Occipital lobe (tissue), 2 donors: Measurements from ENCODE around the gene SOBP. TPM values are rescaled to one million over a fixed set of nuclear protein-coding genes. Genes with fewer than 3 reads are reported as not detected.

Experiments
- DNase-seq: peaks from one replicate; lab custom pipeline; 2025; lab: John Stamatoyannopoulos, UW
- total RNA-seq: library from RNA; depleted of rRNA; stranded (reverse); fragments of >200 nt; gene quantifications from one replicate; pipeline ENCODE4 v1.2.3, GENCODE V29; 2014

SOBP gene
- total RNA-seq, 1 donor from 2014 or later: 56.9 TPM

DNA sequence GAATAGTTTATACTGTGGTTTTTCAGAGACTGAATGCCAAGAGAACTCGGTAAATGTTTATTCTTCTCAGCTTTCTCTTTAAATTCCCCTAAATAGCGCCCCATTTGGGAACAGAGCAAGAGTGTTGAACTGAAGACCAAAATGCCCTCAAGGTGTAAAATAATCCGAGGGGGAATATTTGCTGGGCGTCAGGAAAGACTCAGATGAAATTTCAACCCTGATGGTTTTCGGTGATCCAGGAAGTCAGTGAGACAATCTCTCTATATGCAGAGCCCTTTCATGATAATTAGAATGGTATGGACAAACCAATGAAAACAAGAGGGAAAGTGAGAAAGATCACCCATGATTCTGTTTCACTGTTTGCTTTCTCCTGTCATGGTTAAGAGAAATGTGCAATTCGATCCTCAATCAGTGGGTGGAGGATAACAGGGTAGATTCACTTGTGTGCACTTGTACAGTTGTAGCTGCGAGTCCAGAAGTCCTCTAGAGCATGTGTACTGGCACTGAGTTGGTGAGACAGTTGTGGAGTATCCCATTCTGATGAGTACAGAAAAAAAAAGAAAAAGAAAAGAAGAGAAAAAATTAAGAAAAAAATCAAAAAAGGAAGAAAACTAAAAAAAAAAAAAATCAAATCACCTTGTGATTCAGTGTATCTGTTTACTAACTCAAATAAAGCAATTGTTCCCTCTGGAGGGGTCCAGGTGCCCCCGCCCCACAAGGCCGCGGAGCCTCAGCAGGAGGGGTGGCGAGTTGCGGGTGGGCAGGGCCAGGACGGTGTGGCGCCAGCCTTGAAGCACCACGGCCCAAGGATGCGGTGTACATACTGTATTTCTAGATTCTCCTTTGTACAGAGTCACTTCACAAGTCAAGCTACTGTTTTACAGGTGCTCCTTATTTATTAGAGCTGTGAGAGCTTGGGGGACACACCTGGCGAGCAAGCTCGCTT lies 169.3 kb downstream of the SOBP start:
- DNase-seq: no peak

DNA sequence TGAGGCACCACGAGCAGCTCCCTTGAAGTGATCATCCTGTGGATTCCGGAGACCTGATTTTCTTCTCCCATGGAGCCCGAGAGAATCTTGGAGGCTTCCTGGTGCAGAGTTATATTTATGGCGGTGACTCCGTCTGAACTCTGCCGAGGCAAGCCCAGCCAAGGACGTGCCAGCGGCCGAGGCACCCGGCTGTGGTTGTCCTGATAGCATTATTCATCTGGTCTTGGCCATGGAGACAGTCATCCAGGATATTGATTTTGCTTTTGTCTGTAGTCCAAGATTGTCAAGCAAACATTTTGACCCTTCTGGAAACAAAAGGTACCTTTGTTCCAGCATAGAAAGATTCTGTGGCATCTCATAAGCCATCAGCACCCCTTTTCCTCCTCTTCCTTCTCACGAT lies 170.9 kb downstream of the SOBP start:
- no peak for DNase-seq

DNA sequence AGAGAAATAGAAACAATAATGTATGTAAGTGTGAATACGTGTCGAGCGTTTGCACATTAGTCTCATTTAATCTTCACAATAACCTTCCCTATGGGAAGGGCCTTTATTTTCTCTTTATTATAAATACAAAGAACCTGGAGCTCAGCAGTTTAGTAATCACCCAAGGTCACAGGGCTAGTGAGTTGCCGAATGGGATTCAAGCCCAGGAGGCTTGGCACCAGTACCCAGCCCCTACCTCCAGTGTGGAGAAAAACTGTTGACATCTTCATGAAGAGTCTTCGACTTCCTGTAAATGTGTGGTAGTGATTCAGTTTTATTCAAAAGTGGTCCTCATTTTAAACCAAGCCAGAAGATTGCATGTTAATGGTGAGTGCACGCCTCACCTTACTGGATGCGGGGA lies 171.4 kb downstream of the SOBP start:
- DNase-seq: no peak

DNA sequence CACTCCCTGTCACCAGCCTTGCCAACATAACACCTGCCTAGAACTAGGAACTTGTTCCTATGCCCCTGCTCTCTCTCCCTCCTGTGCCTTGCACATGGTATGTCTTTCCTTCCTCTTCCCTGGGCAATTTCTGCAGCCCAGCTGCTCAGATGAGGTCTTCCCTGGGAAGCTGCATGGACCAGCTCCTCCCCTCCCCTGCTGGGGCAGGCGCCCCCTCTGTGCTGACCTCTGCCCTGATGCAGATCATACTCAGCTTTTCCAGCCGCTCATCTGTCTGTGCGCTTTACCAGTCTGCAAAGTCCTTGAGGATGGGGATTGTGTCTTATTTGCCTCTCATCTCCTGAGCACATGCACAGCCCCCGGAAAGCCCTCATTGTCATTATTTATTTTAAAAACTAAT lies 172.4 kb downstream of the SOBP start:
- DNase-seq: no peak

DNA sequence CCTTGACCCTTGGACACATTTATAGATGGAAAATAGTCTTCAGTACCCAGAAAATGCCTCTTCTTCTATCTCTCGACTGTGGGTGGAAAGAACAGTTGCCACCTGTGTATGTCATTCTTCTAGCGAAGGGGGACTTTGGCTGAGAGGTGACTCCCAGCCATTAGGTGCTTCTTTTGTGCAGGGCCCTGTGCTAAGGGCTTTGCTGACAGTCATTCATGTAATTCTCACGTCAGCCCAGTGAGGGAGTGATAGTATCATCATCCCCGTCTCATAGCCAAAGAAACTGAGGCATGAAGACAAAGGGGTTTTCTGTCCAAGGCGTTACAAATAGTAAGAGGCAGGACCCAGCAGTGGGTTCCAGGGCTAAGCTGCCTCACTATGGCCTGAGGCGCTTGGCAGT lies 173.4 kb downstream of the SOBP start:
- DNase-seq: no peak

DNA sequence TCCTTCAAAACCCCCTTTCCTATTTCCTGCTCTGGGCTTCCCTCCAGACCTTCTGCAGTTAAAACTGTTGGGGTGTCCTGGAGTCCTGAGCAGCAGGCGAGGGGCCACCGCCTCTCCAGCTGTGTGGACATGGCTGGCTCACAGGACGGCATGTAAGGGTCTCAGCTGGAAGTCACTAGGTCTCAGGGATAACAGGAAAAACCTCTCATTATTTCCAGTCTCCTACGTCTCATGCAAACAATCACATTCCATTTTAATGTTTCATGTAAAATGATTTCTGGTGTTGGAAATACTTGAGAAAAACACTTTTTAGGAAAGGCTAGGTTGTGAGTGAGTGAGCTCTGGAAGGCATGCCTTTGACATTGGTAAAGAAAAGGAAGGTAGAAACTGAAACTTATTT lies 175.5 kb downstream of the SOBP start:
- no peak for DNase-seq

DNA sequence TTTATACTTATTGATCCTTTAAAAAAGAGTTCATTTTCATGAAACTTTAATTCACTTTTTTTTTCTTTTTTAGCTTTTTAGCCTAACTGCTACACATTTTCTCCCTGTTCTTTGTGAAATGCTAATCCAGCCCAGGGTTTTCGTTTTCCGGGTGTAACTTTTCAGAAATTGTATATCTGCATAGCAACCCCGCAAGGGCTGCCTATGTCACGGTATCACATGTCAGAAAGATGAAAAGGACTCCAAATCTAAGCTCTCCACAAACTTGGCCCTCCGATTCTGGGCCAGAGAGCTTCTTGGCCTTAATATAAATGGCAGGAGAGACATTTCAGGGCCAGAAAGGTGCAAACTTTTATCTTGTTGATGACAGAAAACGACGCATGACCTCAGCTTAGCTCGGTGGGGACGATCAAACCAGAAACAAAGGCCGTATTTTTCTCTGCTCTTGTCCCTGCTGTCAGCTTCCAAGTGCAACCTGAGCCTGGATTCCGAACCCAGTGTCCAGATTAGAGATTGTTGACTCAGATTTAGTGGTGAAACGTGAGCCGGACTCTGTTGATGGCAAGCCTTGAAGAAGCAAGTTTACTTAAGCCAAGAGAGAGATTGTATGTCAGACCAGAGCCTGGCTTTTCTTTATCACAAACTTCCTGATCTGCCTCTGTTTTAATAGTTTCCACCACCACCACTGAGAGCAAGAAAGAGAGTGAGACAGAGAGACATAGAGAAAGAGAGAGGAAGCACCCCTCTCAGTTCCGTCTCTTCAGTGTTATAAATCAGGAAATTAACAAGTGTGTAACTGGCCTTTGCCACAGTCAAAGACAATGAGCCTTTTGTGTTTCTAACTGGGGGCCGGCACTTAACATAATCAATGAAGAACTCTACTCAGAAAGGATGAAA lies 176.4 kb downstream of the SOBP start:
- DNase-seq: no peak

DNA sequence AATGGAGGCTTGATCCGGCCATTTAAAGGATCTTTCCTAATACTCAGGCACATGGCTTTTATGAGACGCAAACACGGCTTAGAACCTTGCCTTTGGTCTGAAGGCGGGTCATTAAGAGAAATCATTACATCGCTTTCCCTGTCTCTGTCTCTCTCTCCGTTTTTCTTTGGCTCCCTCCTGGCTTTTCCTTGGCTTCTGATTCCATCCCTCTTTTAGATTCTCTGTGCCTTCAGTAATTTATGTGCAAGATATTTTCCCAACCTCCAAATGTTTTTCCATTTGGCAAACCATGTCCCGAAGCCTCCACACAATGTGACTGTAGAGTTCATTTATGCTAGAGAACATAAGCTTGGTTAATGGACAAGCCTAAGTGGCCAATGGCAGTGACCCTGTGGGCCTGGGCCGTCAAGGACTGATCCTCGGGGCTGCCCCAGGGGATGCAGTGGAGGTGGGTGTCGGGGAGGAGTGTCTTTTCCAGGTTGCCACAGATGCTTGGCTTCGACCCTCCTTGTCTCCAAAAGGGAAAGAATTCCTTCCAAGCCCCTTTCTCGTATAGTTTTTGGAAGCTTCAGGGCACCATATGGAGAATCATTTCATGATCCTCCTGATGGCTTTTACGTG lies 177.2 kb downstream of the SOBP start:
- no peak for DNase-seq

DNA sequence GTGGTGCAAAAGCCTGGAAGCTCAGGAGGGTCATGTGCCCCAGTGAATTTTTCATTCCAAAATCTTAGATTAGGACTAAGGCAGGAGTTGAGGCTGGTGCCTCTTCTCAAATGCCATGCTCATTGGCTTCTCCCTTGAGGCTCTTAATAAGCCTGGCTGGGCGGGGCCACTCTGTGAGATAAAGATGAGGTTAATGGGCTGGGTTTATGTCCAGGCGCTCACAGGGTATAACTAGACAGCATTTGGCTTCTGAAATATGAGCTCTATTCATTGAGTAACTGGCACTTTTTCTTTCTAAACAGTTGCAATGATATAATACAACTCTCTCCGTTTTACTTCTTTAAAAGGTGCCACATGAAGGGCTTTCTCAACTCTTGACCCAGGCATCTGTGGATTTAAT lies 177.9 kb downstream of the SOBP start:
- no peak for DNase-seq

DNA sequence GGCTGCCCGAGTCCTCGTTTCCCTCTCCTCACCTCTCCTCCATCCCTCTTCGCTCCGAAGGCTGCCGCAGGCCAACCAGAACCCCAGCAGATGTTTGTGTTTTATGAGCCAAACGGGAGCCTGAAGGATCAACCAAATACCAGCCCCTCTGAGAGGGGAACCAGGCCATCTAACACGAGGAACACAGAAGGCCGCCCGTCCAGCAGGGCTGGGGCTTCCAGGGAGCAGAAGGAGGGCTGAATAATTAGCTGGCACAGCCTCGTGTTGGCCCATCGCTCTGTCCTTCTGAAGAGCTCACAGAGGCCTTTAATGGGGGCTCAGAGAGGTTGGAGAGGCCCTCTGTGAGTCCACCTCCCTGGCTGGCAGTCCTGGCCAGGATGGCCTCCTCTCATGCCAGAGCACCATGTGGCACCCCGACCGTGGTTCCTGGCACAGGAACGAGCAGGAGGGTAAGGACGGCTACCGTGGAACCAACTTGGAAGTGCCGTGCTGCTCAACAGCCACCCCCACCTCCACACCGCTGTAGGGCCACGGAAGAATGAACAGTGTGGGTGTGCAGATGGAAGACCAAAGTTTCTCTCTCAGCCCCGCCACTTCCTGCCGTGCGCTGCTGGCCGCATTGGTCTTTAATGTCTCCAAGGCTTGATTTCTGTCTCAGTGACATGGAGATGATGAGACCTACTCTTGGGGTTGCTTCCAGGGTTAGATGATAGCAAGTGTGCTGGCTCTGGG lies 179.0 kb downstream of the SOBP start:
- DNase-seq: no peak

DNA sequence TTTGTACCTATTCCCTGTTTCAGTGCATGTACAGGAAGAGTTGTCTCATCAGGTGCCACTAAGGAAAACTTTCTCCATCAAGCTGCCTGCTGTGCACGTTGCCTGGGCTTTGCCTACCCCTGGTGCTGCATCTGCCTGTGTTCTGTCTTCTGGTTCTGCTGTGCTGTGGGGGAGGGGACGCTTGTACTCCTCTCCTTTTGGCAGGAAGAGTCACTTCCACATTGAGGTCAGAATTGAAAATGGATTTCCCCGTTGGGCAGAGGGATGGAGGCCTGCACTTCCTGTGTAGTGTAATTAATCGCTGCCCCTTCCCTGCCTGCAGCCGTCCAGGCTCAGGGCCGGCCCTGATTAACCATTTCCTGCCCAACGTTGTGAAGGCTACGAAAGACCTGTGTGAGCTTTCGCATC lies 180.9 kb downstream of the SOBP start:
- no peak for DNase-seq

DNA sequence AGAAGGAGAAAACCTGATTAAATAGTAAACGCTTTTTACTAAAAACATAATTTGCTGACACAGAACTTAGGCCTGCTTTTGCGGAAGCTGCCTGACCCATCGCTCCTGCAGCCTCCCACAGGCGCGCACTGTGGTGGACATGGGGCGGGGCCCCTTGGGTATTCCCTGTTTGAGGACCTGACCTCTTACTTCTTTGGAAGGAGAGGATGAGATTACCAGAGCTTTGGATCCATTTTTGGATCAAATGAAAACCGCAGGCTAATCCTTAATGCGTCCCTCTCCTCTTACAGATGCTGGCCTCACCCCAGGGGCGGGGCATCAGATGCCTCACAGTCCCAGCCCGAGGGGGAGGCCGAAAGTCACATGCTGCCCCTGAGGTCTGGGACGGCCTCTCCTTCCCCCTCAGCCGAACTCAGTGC lies 183.2 kb downstream of the SOBP start:
- no peak for DNase-seq

DNA sequence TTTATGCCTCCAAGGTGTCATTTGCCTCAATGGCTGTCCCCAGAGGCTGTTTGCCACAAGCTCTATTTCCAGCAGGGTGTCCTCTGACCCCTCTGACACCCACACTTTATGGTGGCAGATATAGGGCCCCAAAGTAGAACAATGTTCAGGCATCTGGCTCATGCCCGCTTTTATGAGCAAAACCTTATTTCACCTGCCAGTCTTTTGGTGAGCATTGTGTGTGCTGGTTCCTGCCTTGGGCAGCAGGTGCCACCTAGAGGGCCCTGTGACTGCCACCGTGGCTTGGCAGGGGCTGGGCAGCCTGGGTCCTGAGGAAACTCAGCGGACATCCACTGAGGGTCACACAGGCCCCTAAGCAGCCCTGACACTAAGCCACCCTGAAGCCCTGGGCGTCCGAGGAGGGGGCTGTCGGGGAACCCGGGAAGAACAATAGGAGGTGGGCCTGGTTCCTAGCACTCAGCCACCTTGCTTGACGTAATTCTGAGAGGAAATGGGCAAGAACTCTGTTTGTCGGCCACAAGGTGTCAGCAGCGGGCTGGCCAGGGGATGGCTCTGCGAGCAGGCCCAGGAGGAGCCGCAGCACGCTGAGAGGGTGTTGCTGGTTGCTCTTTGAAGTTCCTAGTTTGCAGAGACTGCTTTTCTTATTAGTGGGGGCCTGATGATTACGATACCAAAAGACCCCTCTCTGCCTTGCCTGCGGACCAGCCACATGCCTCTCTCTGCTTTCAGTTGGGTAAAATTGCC lies 185.2 kb downstream of the SOBP start:
- DNase-seq: peak; percentile 83

DNA sequence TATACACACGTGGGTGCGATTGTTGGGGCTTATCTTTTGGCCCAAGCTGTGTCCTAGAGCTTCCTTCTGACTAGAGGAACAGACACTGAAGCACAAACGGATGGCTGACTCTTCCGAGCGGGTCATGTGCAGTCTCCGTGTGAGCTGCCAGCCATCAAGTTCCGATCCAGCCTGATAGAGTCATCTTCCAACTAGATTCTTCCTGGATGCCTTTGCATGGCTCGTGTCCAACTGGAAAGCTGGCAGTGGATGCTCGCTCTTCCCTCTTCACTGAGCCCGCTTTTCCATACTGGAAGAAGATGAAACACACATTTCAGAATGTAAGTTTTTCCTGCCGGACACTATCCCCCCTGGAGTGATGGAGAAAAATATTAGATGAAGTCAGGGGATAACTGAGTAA lies 186.1 kb downstream of the SOBP start:
- DNase-seq: peak; percentile 18

DNA sequence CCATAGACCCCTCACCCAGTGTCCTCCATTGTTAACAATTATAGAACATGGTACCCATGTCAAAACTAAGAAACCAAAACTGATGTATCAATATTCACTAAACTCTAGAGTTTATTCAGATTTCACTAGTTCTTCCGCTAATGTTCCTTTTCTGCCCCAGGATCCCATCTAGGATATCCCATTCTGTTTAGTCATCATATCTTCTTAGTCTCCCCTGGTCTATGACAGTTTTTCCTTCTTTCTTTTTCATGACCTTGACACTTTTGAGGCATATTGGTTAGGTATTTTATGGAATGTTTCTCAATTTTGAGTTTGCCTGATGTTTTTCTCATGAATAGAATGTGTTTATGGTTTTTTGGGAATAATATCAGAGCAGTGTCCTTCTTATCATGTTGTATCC lies 187.5 kb downstream of the SOBP start:
- DNase-seq: no peak

DNA sequence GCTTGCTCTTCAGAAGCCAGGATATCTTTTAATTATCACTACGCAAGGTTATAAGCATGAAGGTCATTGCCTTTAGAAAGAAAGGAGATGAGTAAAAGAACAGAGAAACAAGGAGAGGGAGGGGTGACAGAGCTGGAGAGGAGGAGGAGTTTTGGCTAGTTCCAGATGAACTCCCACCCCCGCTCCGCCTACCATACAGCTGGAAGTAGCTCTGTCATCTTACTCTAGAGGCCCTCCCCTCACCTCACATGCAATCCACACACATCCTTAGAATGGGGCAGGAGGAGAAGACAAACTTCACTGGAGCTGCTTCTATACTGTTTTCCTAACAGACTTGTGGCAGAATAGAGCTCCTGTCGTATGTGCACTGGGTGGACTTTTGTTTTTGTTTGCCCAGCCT lies 189.5 kb downstream of the SOBP start:
- DNase-seq: peak; percentile 23

DNA sequence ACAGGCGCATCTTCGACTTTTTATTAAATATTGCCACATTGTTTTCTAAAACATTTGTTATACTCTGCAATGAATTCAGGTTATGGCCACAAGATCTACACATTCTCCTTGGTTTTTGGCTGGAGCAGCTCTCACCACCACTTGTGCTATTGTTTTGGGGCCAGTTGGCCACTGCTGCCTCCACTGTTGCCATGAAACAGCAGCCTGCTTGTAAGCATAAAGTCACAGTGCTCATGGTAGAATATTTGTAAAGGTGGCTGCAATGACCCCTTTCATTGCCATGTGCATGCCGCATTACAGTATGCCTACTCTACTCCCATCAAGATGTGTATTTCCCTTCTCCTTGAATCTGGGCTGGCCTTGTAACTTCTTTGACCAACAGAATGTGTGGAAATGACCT lies 192.8 kb downstream of the SOBP start:
- no peak for DNase-seq

DNA sequence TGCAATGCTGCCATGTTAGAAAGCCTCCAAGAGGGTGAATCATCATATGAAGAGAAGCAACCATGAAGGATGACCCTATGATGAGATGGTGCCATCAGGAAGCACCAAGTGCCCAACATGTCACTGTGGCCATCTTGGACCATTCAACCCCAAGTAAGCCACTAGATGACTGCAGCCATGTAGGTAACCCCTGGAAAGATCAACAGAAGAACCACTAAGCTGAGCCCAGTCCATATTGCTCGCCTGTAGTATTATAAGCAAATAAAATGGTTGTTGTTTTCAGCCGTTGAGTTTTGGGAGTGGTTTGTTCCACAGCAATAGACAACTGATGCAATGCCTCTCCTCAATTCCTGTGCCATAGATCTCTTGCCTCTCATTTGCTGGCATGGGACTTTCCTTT lies 193.3 kb downstream of the SOBP start:
- no peak for DNase-seq

DNA sequence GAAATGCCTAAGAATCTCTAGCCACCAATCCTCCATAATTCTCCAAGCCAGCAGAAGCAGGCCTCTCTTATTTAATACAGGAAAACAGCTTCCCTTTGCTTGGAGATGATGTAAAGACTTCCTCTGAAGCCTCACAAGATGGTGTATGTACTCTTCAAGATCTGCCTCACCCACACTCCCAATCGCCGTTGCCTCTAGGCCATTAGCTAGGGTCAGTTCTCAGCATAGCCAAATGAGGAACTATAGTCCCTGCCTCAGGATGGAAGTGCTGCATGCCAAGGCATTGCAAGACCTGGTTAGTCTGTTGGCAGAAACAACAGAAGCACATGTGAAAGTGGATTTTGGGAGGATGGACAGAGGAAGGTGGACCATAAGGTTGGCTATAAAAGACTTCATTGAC lies 195.1 kb downstream of the SOBP start:
- no peak for DNase-seq

DNA sequence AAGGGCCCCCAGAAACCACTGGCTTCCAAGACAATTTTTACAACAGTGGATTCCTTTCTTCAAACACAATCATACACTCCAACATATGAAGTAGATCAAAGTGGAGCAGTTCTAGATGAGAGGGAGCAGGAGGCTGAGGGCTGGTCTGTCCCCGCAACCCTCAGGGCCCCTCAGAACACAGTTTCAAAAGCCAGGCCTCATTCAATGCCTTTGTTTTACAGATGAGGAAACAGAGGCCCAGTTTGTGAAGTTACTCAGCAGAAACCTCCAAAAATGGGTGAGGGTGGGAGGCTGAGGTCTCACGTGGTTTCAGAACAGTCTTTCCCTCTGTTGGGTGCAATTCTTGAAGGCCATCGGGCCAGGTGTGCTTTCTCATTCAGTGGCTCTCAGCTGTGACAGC lies 199.3 kb downstream of the SOBP start:
- no peak for DNase-seq
